SU-DHL-6 (cell line): ENCODE results near the gene AQP2.

Experiments
- CTCF ChIP-seq: fragments of 200-600 bp; sonication (generic); IDR thresholded peaks from one replicate; pipeline ENCODE4 v1.5.1; 2017; ENCODE audit warnings: antibody characterized with exemption, mild to moderate bottlenecking, low read length, moderate library complexity; ENCODE audit not compliant: insufficient read depth, poor library complexity, severe bottlenecking
- EZH2phosphoT487 ChIP-seq: fragments of 200-600 bp; sonication (generic), shearing (Covaris generic); conservative IDR thresholded peaks from 2 replicates; pipeline ENCODE4 v1.6.1; 2018; ENCODE audit warnings: mild to moderate bottlenecking, antibody characterized with exemption, low read length, moderate library complexity, mixed read lengths

GRCh38 chr12:49943625-49943960 is 6.9 kb upstream of the AQP2 start:
- no peak for TF ChIP-seq CTCF
- TF ChIP-seq EZH2phosphoT487: no peak
